Epithelial cell of esophagus (primary cell): Measurements from ENCODE around the gene BCOR.

Source experiments
- DNase-seq: peaks from one replicate; pipeline ENCODE4 v3.0.0; 2010; ENCODE audit warnings: low read depth
- H3K4me3 ChIP-seq: 2 replicates; pipeline ENCODE4 v1.5.1; 2011; ENCODE audit warnings: mild to moderate bottlenecking, low read length, control low read depth
- CTCF ChIP-seq: IDR thresholded peaks from 2 replicates; pipeline ENCODE4 v1.5.1; 2011; ENCODE audit warnings: low read depth, mild to moderate bottlenecking, low read length, control low read depth, inconsistent platforms; ENCODE audit not compliant: insufficient read depth; ENCODE audit errors: missing control alignments

Gene BCOR

DNA sequence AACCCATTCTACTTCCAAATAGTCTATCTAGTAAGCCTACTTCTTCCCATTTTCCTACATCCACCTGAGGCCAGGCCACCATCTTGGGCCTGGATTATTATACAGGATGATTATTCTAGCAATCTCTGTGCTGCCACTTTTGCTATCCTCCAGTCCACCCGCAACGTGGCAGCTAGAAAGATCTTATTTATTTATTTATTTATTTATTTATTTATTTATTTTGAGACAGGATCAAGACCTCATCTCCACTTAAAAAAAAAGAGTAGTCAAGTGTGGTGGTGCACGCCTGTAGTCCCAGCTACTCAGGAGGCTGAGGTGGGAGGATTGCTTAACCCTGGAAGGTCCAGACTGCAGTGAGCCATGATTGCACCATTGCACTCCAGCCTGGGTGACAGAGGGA lies 15.2 kb upstream of the BCOR start:
- no peak for TF ChIP-seq CTCF

GRCh38 chrX:40111868-40112267 lies 14.1 kb upstream of the BCOR start:
- TF ChIP-seq CTCF: no peak
- H3K4me3 ChIP-seq: no peak overlapping the region
- DNase-seq: no peak

More for the DNA sequence above, 15.2 kb upstream of the BCOR start:
- H3K4me3 ChIP-seq: no peak overlapping the region
- DNase-seq: no peak

GRCh38 chrX:40109288-40110008 lies 11.7 kb upstream of the BCOR start:
- peak overlapping the region; percentile 41 for H3K4me3 ChIP-seq
- TF ChIP-seq CTCF: no peak
- DNase-seq: no peak

DNA sequence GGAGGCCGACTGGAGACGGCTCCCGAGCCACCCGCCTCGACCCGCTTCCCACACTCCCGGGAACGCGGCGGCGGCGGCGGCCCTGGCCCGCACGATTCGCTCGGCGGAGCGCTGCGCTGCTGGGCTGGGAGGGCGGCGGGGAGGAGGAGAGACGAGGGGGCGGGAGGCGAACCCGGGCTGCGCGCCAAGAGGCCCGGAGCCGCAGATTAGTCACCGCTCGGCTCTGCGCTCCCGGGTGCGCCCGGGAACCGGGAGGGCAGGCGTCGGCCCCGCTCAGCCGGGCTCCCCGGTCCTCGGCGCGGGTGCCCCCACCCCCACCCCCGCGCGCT lies 11.2 kb upstream of the BCOR start:
- peak overlapping the region; percentile 41 for H3K4me3 ChIP-seq
- no peak for TF ChIP-seq CTCF
- DNase-seq: peak; percentile 83

- H3K4me3 ChIP-seq: peak overlapping the region; percentile 14
- DNase-seq: no peak
- no peak for TF ChIP-seq CTCF
Observed at GRCh38 chrX:40108162-40108958, 10.6 kb upstream of the BCOR start.

GRCh38 chrX:40107291-40108161 lies 9.8 kb upstream of the BCOR start:
- no peak for DNase-seq
- H3K4me3 ChIP-seq: no peak overlapping the region
- no peak for TF ChIP-seq CTCF
